CD4-positive, alpha-beta memory T cell (primary cell): ENCODE results near the gene SEC14L5. TPM values are rescaled to one million over a fixed set of nuclear protein-coding genes. Genes with fewer than 3 reads are reported as not detected.

ENCODE experiments used
- CTCF ChIA-PET: fragments of 350-600 bp; sonication (Branson Sonifier 250); formaldehyde crosslinking; loops from one replicate; lab custom pipeline; 2021; ENCODE audit warnings: inconsistent platforms; ENCODE audit not compliant: partially characterized antibody; lab: Charles Lee
- POLR2A ChIA-PET: fragments of 350-600 bp; sonication (Branson Sonifier 250); formaldehyde crosslinking; loops from one replicate; lab custom pipeline; 2021; ENCODE audit not compliant: partially characterized antibody; lab: Charles Lee
- DNase-seq, 5 donors: peaks; one replicate each; pipeline versions ENCODE4 v3.0.0 to v3.0.0-alpha.2; 2020 to 2022; ENCODE audit warnings: mixed read lengths in 1 of 5
- H3K27ac ChIP-seq: one replicate; pipeline ENCODE4 v1.7.0; 2013; ENCODE audit warnings: low read depth, low read length
- H3K27me3 ChIP-seq: 2 replicates; pipeline ENCODE4 v1.7.0; 2013; ENCODE audit warnings: mild to moderate bottlenecking, low read length, moderate library complexity; ENCODE audit not compliant: insufficient read depth
- H3K36me3 ChIP-seq: 2 replicates; pipeline ENCODE4 v1.7.0; 2013; ENCODE audit warnings: mild to moderate bottlenecking, low read length, moderate library complexity; ENCODE audit not compliant: insufficient read depth
- H3K4me1 ChIP-seq: 2 replicates; pipeline ENCODE4 v1.7.0; 2013; ENCODE audit warnings: mild to moderate bottlenecking, low read length, moderate library complexity; ENCODE audit not compliant: insufficient read depth
- H3K4me3 ChIP-seq, 2 donors: one replicate each; pipeline ENCODE4 v1.7.0; 2013; ENCODE audit warnings: low read length in 2 of 2, mild to moderate bottlenecking in 1 of 2
- H3K9me3 ChIP-seq, 2 donors: one replicate each; pipeline ENCODE4 v1.7.0; 2013; ENCODE audit warnings: low read length in 2 of 2, control low read depth in 1 of 2; ENCODE audit not compliant: control insufficient read depth in 1 of 2
- H3K27ac Mint-ChIP-seq, 7 donors: one replicate each; pipeline ENCODE4 v1.8.0; 2020 to 2021; ENCODE audit warnings: mixed read lengths in 7 of 7, mild to moderate bottlenecking in 6 of 7, inconsistent platforms in 3 of 7, moderate library complexity in 3 of 7
- H3K27me3 Mint-ChIP-seq, 2 donors: one replicate each; pipeline ENCODE4 v1.8.0; 2020 to 2021; ENCODE audit warnings: mixed read lengths in 2 of 2
- H3K36me3 Mint-ChIP-seq, 2 donors: one replicate each; pipeline ENCODE4 v1.8.0; 2020 to 2021; ENCODE audit warnings: mixed read lengths in 2 of 2, inconsistent platforms in 1 of 2, mild to moderate bottlenecking in 1 of 2
- H3K4me1 Mint-ChIP-seq, 4 donors: one replicate each; pipeline ENCODE4 v1.8.0; 2020 to 2021; ENCODE audit warnings: mixed read lengths in 4 of 4, mild to moderate bottlenecking in 1 of 4
- H3K4me3 Mint-ChIP-seq, 8 donors: one replicate each; pipeline ENCODE4 v1.8.0; 2020 to 2021; ENCODE audit warnings: mixed read lengths in 8 of 8, mild to moderate bottlenecking in 7 of 8, moderate library complexity in 6 of 8, inconsistent platforms in 3 of 8
- H3K9me3 Mint-ChIP-seq, 8 donors: one replicate each; pipeline ENCODE4 v1.8.0; 2020 to 2021; ENCODE audit warnings: mixed read lengths in 8 of 8, mild to moderate bottlenecking in 5 of 8, inconsistent platforms in 3 of 8, moderate library complexity in 1 of 8
- intact Hi-C: fragments of 100-400 bp; cut with micrococcal nuclease; formaldehyde crosslinking; loops from one replicate; pipeline ENCODE4 v1.15.1; 2023
- polyA plus RNA-seq, 2 donors: library from polyadenylated mRNA; unstranded; fragments of 300-500 nt; fragmentation: Illumina TruSeq; gene quantifications; one replicate each; pipeline ENCODE4 v1.2.3, GENCODE V29; 2021
- total RNA-seq, 2 experiments: library from RNA; stranded (reverse); gene quantifications; one replicate each; pipeline ENCODE4 v1.2.3, GENCODE V29; 2021

SEC14L5 gene
- total and polyA plus RNA-seq, 4 experiments from 2014 or later = not detected

- H3K27ac ChIP-seq = no peak overlapping the region
- no peaks in the 10 kb centered on the region for H3K27me3 ChIP-seq
- peaks cover 0 to 13% (median 0%) of the 10 kb centered on the region in 8 donors for H3K9me3 Mint-ChIP-seq
- DNase-seq = no peak
- no peaks in the 10 kb centered on the region for H3K36me3 Mint-ChIP-seq
- no peaks in the 10 kb centered on the region for H3K36me3 ChIP-seq
- intact Hi-C loops = no loop called here
- no peaks in the 10 kb centered on the region for H3K9me3 ChIP-seq
- no peaks in the 10 kb centered on the region for H3K4me1 Mint-ChIP-seq
- H3K27ac Mint-ChIP-seq = no peak overlapping the region
- no peaks in the 10 kb centered on the region for H3K4me1 ChIP-seq
- ChIA-PET CTCF (no interaction called here), POLR2A (interaction anchor here (1.4 kb wide), 1 partner anchor 17 kb away, joined by 6 read pairs; the partner anchor contains the start of gene ALG1)
- H3K4me3 ChIP-seq = no peak overlapping the region
- no peaks in the 10 kb centered on the region for H3K27me3 Mint-ChIP-seq
- H3K4me3 Mint-ChIP-seq = no peak overlapping the region
These were observed 97.0 kb downstream of the SEC14L5 start for GRCh38 chr16:5054876-5055865.

DNA sequence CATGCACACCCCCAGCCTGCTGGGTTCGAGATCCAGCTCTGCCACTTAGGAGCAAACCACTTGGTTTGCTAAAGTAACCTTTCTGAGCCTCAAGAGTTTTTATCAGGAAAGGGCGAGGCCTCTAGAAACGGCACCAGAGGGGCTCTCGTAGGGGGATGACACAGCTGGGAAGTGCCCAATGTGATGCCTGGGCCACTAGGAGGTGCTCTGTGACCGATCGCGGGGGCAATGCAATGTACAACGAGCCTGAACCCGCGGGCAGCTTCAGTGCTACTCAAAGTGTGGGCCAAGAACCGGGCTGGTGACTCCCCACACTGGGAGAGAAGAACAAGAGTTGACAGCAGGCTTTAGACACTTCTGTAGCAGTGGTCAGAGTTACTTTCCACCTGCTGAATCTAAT lies 98.2 kb downstream of the SEC14L5 start:
- Mint-ChIP-seq H3K36me3 (no peaks in the 10 kb centered on the region), H3K27me3 (no peaks in the 10 kb centered on the region), H3K9me3 (peaks cover 0 to 2% (median 0%) of the 10 kb centered on the region in 8 donors), H3K4me3 (no peak overlapping the region), H3K27ac (no peak overlapping the region), H3K4me1 (no peaks in the 10 kb centered on the region)
- Histone ChIP-seq H3K4me3 (no peak overlapping the region), H3K27me3 (no peaks in the 10 kb centered on the region), H3K36me3 (no peaks in the 10 kb centered on the region), H3K9me3 (no peaks in the 10 kb centered on the region), H3K27ac (no peak overlapping the region), H3K4me1 (no peaks in the 10 kb centered on the region)
- peak in 4 of 5 donors; percentile 7 to 19 (median 17) for DNase-seq
- CTCF ChIA-PET = interaction anchor here (0.6 to 1.4 kb wide), 4 partner anchors 23 to 186 kb away, joined by 3 to 6 read pairs (median 4); partner anchors contain the start of gene NAGPA
- POLR2A ChIA-PET = interaction anchor here (1.4 kb wide), 1 partner anchor 15 kb away, joined by 6 read pairs; the partner anchor contains the start of gene ALG1
- intact Hi-C loops = no loop called here

GRCh38 chr16:5058476-5058875 lies 100.3 kb downstream of the SEC14L5 start:
- Mint-ChIP-seq H3K9me3 (no peaks in the 10 kb centered on the region), H3K4me1 (no peaks in the 10 kb centered on the region), H3K36me3 (no peaks in the 10 kb centered on the region), H3K27ac (no peak overlapping the region), H3K4me3 (no peak overlapping the region), H3K27me3 (peaks cover 0 to 5% of the 10 kb centered on the region in 2 donors)
- CTCF ChIA-PET = interaction anchor here (1.1 kb wide), 1 partner anchor 28 kb away, joined by 3 read pairs; no protein-coding TSS in a partner anchor
- intact Hi-C loops = no loop called here
- no peak overlapping the region for H3K27ac ChIP-seq
- POLR2A ChIA-PET = interaction anchor here (1.4 kb wide), 1 partner anchor 13 kb away, joined by 3 read pairs; no protein-coding TSS in a partner anchor
- H3K4me1 ChIP-seq = no peaks in the 10 kb centered on the region
- H3K27me3 ChIP-seq = no peaks in the 10 kb centered on the region
- H3K9me3 ChIP-seq = no peaks in the 10 kb centered on the region
- H3K4me3 ChIP-seq = no peak overlapping the region
- DNase-seq = no peak
- H3K36me3 ChIP-seq = no peaks in the 10 kb centered on the region

- Mint-ChIP-seq H3K9me3 (no peaks in the 10 kb centered on the region), H3K36me3 (no peaks in the 10 kb centered on the region), H3K27me3 (peaks cover 0 to 5% of the 10 kb centered on the region in 2 donors), H3K4me1 (no peaks in the 10 kb centered on the region), H3K27ac (no peak overlapping the region), H3K4me3 (no peak overlapping the region)
- H3K9me3 ChIP-seq = no peaks in the 10 kb centered on the region
- POLR2A ChIA-PET = interaction anchor here (1.4 kb wide), 1 partner anchor 12 kb away, joined by 3 read pairs; no protein-coding TSS in a partner anchor
- H3K36me3 ChIP-seq = no peaks in the 10 kb centered on the region
- no peak for DNase-seq
- intact Hi-C loops = no loop called here
- no peak overlapping the region for H3K27ac ChIP-seq
- no peak overlapping the region for H3K4me3 ChIP-seq
- no peaks in the 10 kb centered on the region for H3K27me3 ChIP-seq
- no peaks in the 10 kb centered on the region for H3K4me1 ChIP-seq
- CTCF ChIA-PET = no interaction called here
These were observed 101.4 kb downstream of the SEC14L5 start for GRCh38 chr16:5059386-5060072.

- Mint-ChIP-seq H3K36me3 (no peaks in the 10 kb centered on the region), H3K9me3 (no peaks in the 10 kb centered on the region), H3K4me1 (no peaks in the 10 kb centered on the region), H3K4me3 (no peak overlapping the region), H3K27me3 (peaks cover 0 to 5% of the 10 kb centered on the region in 2 donors), H3K27ac (no peak overlapping the region)
- Histone ChIP-seq H3K4me1 (no peaks in the 10 kb centered on the region), H3K27me3 (no peaks in the 10 kb centered on the region), H3K27ac (no peak overlapping the region), H3K9me3 (no peaks in the 10 kb centered on the region), H3K36me3 (no peaks in the 10 kb centered on the region), H3K4me3 (no peak overlapping the region)
- ChIA-PET POLR2A (no interaction called here), CTCF (interaction anchor here (1.5 kb wide), 1 partner anchor 15 kb away, joined by 4 read pairs; no protein-coding TSS in a partner anchor)
- intact Hi-C loops = no loop called here
- no peak for DNase-seq
These were observed 102.0 kb downstream of the SEC14L5 start for GRCh38 chr16:5060073-5060641.

GRCh38 chr16:5062051-5062450 lies 103.9 kb downstream of the SEC14L5 start:
- intact Hi-C loops = no loop called here
- H3K27me3 Mint-ChIP-seq = peaks cover 0 to 5% of the 10 kb centered on the region in 2 donors
- Histone ChIP-seq H3K4me1 (no peaks in the 10 kb centered on the region), H3K27me3 (no peaks in the 10 kb centered on the region), H3K4me3 (no peak overlapping the region), H3K9me3 (no peaks in the 10 kb centered on the region), H3K36me3 (no peaks in the 10 kb centered on the region), H3K27ac (no peak overlapping the region)
- no peaks in the 10 kb centered on the region for H3K4me1 Mint-ChIP-seq
- H3K4me3 Mint-ChIP-seq = no peak overlapping the region
- POLR2A ChIA-PET = no interaction called here
- no peak for DNase-seq
- no peaks in the 10 kb centered on the region for H3K36me3 Mint-ChIP-seq
- no peaks in the 10 kb centered on the region for H3K9me3 Mint-ChIP-seq
- CTCF ChIA-PET = interaction anchor here (1.0 kb wide), 1 partner anchor 10 kb away, joined by 3 read pairs; the partner anchor contains the start of gene ALG1
- no peak overlapping the region for H3K27ac Mint-ChIP-seq
